OCI-LY7 (cell line): ENCODE data around the gene GATAD1. TPM values are rescaled to one million over a fixed set of nuclear protein-coding genes. Genes with fewer than 3 reads are reported as not detected.
A peak's percentile ranks its signal among the peaks of the same experiment; 100 is the strongest.

ENCODE experiments used
- BruUV-seq: library from RNA; stranded (reverse); fragments of 400-500 nt; replicated peaks from 2 replicates; lab custom pipeline; 2021; lab: Mats Ljungman, UMichigan
- CTCF ChIA-PET: fragments of 300-600 bp; sonication (Branson Sonifier 250); formaldehyde crosslinking; loops from one replicate; lab custom pipeline; 2022; ENCODE audit warnings: antibody characterized with exemption; ENCODE audit not compliant: unreplicated experiment; lab: Charles Lee
- POLR2A ChIA-PET: fragments of 300-600 bp; sonication (Branson Sonifier 250); formaldehyde crosslinking; loops from one replicate; lab custom pipeline; 2022; ENCODE audit warnings: antibody characterized with exemption; lab: Charles Lee
- DNase-seq: peaks from one replicate; pipeline ENCODE4 v3.0.0-alpha.2; 2015; ENCODE audit warnings: low spot score
- H2AFZ ChIP-seq: fragments of 200-600 bp; sonication (generic), shearing (Covaris generic); 2 replicates; pipeline ENCODE4 v1.6.1; 2014; ENCODE audit warnings: mild to moderate bottlenecking, antibody characterized with exemption, low read length, moderate library complexity
- H3K27ac ChIP-seq: fragments of 200-600 bp; sonication (generic); 2 replicates; pipeline ENCODE4 v1.5.1; 2014; ENCODE audit warnings: mixed run types, low read depth, mild to moderate bottlenecking, moderate library complexity, low read length, inconsistent platforms; ENCODE audit not compliant: poor library complexity, severe bottlenecking
- H3K36me3 ChIP-seq: fragments of 200-600 bp; sonication (generic); 2 replicates; pipeline ENCODE4 v1.6.1; 2014; ENCODE audit warnings: mild to moderate bottlenecking, antibody characterized with exemption, low read length, moderate library complexity, mixed read lengths; ENCODE audit not compliant: insufficient read depth
- H3K4me1 ChIP-seq: fragments of 200-600 bp; sonication (generic); 2 replicates; pipeline ENCODE4 v1.5.1; 2014; ENCODE audit warnings: mild to moderate bottlenecking, low read length; ENCODE audit not compliant: insufficient read depth, poor library complexity, severe bottlenecking
- H3K4me2 ChIP-seq: fragments of 200-600 bp; sonication (generic); 2 replicates; pipeline ENCODE4 v1.6.1; 2014; ENCODE audit warnings: mild to moderate bottlenecking, low read length
- H3K4me3 ChIP-seq: fragments of 200-600 bp; sonication (generic); 2 replicates; pipeline ENCODE4 v1.5.1; 2014; ENCODE audit warnings: mild to moderate bottlenecking, low read depth, low read length; ENCODE audit not compliant: poor library complexity, severe bottlenecking
- H3K79me2 ChIP-seq: fragments of 200-600 bp; sonication (generic); 2 replicates; pipeline ENCODE4 v1.6.1; 2016; ENCODE audit warnings: low read depth, mild to moderate bottlenecking, low read length, moderate library complexity, mixed read lengths; ENCODE audit not compliant: insufficient read depth
- H3K9me2 ChIP-seq: fragments of 200-600 bp; sonication (generic); 2 replicates; pipeline ENCODE4 v1.6.1; 2016; ENCODE audit warnings: mild to moderate bottlenecking, low read length, mixed read lengths; ENCODE audit not compliant: insufficient read depth
- H3K9me3 ChIP-seq: fragments of 200-600 bp; sonication (generic); 2 replicates; pipeline ENCODE4 v1.6.1; 2014; ENCODE audit warnings: mild to moderate bottlenecking, mixed run types, low read length, mixed read lengths
- H4K20me1 ChIP-seq: fragments of 200-600 bp; sonication (generic); 2 replicates; pipeline ENCODE4 v1.6.1; 2014; ENCODE audit warnings: mild to moderate bottlenecking, antibody characterized with exemption, low read length, moderate library complexity, mixed read lengths; ENCODE audit not compliant: insufficient read depth
- EZH2phosphoT487 ChIP-seq: fragments of 200-600 bp; sonication (generic); IDR thresholded peaks from 2 replicates; pipeline ENCODE4 v1.6.1; 2018; ENCODE audit warnings: low read depth, borderline replicate concordance, mild to moderate bottlenecking, mixed run types, antibody characterized with exemption, low read length, moderate library complexity, mixed read lengths
- intact Hi-C: fragments of 100-400 bp; cut with micrococcal nuclease; formaldehyde crosslinking; loops from one replicate; pipeline ENCODE4 v1.10.0; 2022; ENCODE audit not compliant: unreplicated experiment
- total RNA-seq, 2 experiments: library from RNA; depleted of rRNA in 1 of 2; stranded (reverse); fragments of >200 nt in 1 of 2; shearing (Covaris generic) in 1 of 2; gene quantifications; 2 replicates each; pipeline ENCODE4 v1.2.3, GENCODE V29; 2014 to 2022
- TF ChIP-seq, protein P1 (sequence below): fragments of 200-600 bp; sonication (generic); conservative IDR thresholded peaks from 2 replicates; pipeline ENCODE4 v1.5.1; 2014; ENCODE audit warnings: mild to moderate bottlenecking, antibody characterized with exemption, low read length, moderate library complexity, mixed read lengths

The GATAD1 gene
- total RNA-seq, 2 experiments from 2014 or later: 19.6 to 37.9 TPM

DNA sequence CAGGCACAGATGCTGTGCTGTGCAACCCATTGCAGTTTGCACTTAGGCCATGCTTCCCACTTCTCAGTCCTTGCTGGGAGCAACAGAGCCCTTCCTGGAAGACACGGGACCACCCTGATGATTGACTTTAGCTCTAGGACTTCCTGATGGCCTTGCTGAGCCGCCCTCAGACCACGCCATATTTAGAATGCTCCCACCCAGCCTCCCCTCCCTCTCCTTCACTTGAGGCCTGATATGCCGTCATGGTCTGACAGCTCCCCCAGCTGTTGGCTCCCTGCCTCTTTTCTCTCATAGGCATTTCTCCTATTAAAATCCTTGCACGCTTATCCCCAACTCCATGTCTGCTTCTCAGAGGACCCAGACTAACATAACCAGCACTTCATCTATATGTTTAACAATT lies 29.4 kb upstream of the GATAD1 start:
- no peak overlapping the region for H3K27ac ChIP-seq
- intact Hi-C loops: no loop called here
- TF ChIP-seq, protein P1, sequence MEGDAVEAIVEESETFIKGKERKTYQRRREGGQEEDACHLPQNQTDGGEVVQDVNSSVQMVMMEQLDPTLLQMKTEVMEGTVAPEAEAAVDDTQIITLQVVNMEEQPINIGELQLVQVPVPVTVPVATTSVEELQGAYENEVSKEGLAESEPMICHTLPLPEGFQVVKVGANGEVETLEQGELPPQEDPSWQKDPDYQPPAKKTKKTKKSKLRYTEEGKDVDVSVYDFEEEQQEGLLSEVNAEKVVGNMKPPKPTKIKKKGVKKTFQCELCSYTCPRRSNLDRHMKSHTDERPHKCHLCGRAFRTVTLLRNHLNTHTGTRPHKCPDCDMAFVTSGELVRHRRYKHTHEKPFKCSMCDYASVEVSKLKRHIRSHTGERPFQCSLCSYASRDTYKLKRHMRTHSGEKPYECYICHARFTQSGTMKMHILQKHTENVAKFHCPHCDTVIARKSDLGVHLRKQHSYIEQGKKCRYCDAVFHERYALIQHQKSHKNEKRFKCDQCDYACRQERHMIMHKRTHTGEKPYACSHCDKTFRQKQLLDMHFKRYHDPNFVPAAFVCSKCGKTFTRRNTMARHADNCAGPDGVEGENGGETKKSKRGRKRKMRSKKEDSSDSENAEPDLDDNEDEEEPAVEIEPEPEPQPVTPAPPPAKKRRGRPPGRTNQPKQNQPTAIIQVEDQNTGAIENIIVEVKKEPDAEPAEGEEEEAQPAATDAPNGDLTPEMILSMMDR: peak; percentile 24; the same call in 1 of the 2 replicates
- no peak for TF ChIP-seq EZH2phosphoT487
- H3K4me3 ChIP-seq: no peak overlapping the region
- H2AFZ ChIP-seq: no peak overlapping the region
- H3K4me1 ChIP-seq: no peaks in the 10 kb centered on the region
- no TSS peak for BruUV-seq
- no peak for DNase-seq
- ChIA-PET CTCF (no interaction called here), POLR2A (interaction anchor here (1.0 to 1.3 kb wide), 3 partner anchors 11 to 155 kb away, joined by 3 to 9 read pairs (median 4); no protein-coding TSS in a partner anchor)
- no peaks in the 10 kb centered on the region for H3K9me2 ChIP-seq
- no peaks in the 10 kb centered on the region for H4K20me1 ChIP-seq
- no peaks in the 10 kb centered on the region for H3K9me3 ChIP-seq
- H3K4me2 ChIP-seq: no peak overlapping the region
- H3K79me2 ChIP-seq: no peaks in the 10 kb centered on the region
- no peaks in the 10 kb centered on the region for H3K36me3 ChIP-seq

DNA sequence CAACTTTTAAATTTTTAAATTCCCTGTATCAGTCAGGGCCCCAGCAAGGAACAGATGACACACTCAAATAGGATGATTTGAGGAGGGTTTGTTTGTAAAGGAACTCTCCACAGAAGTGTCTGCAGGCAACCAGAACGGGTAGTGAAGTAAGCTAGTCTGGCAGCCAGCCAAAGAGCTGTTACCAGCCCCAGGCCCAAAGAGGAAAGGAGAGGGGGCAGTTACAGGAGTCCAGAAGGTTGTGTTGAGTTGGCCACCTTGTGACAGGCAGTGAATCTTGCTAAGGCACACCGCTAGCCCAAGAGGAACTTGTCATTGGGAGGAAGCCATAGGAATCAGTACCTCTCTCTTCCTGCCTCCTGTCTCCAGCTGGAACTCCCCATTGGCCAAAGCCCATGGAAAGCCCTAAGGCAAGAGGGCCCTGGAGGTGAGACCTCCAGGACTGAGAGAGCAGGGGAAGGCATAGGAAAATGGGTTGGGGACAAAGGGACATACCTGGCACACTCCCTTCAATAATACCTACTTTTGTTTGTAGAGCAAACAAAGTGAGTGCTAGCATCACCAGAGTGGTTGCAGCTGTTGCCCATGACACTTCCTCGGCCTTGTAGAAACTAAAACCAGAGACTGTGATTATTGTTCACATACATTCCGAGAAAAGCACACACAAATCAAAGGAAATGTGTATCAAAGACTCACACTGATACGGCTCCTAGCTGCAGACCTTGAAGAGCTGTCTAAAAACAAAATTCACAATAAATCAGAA lies 25.4 kb upstream of the GATAD1 start:
- no peaks in the 10 kb centered on the region for H3K79me2 ChIP-seq
- peaks cover 5% of the 10 kb centered on the region for H3K4me1 ChIP-seq
- H3K27ac ChIP-seq: no peak overlapping the region
- intact Hi-C loops: no loop called here
- DNase-seq: peak; percentile 12
- no peaks in the 10 kb centered on the region for H3K9me3 ChIP-seq
- ChIA-PET CTCF (no interaction called here), POLR2A (interaction anchor here (0.5 to 0.6 kb wide), 3 partner anchors 13 to 69 kb away, joined by 3 to 6 read pairs (median 3); no protein-coding TSS in a partner anchor)
- no peaks in the 10 kb centered on the region for H3K9me2 ChIP-seq
- H4K20me1 ChIP-seq: no peaks in the 10 kb centered on the region
- peak overlapping the region; percentile 14; the same call in 1 of the 2 replicates for H3K4me2 ChIP-seq
- H2AFZ ChIP-seq: peak overlapping the region; percentile 53; the same call in 1 of the 2 replicates
- no peak overlapping the region for H3K4me3 ChIP-seq
- no peak for TF ChIP-seq EZH2phosphoT487
- TF ChIP-seq, protein P1: no peak
- no TSS peak for BruUV-seq
- no peaks in the 10 kb centered on the region for H3K36me3 ChIP-seq

DNA sequence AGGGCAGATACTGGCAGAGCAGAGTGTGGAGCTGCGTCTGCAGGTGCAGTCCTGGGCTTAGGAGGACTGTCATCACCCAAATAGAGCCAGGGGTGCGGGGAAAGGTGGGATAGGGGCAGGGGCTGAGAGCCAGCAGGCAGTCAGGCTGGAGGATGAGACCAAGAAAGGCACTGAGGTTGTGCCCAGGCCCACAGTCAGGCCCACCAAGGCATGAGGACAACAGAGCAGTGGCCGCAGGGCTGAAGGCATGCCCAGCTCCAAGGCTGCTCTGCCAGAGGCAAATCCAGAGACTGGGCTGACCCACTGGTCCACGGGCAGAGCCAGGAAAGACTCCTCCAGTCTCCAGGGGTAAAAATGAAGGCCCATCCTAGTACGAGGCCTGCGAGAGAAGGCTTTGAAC lies 24.4 kb upstream of the GATAD1 start:
- BruUV-seq: no TSS peak
- CTCF ChIA-PET: no interaction called here
- DNase-seq: no peak
- H3K79me2 ChIP-seq: no peaks in the 10 kb centered on the region
- no peak overlapping the region for H3K27ac ChIP-seq
- H2AFZ ChIP-seq: peak overlapping the region; percentile 12; the same call in 1 of the 2 replicates
- H4K20me1 ChIP-seq: no peaks in the 10 kb centered on the region
- H3K4me1 ChIP-seq: peaks cover 5% of the 10 kb centered on the region
- H3K4me3 ChIP-seq: no peak overlapping the region
- H3K4me2 ChIP-seq: no peak overlapping the region
- H3K9me2 ChIP-seq: no peaks in the 10 kb centered on the region
- POLR2A ChIA-PET: interaction anchor here (1.9 kb wide), 1 partner anchor 24 kb away, joined by 10 read pairs; the partner anchor contains the start of gene GATAD1
- H3K36me3 ChIP-seq: no peaks in the 10 kb centered on the region
- TF ChIP-seq EZH2phosphoT487: no peak
- TF ChIP-seq, protein P1: no peak
- intact Hi-C loops: no loop called here
- no peaks in the 10 kb centered on the region for H3K9me3 ChIP-seq
